ENCODE results near the gene AP2M1. TPM values are rescaled to one million over a fixed set of nuclear protein-coding genes. Genes with fewer than 3 reads are reported as not detected.
A peak's percentile ranks its signal among the peaks of the same experiment; 100 is the strongest.

AP2M1 gene
- total RNA-seq, 1 donor from 2014 or later, result 262 TPM

GRCh38 chr3:184223946-184224345, 49.3 kb downstream of the AP2M1 start:
- FAIRE-seq (peak; percentile 18), DNase-seq (ENCODE audit: low read depth) (no peak)
- no peaks in the 10 kb centered on the region for H3K36me3 ChIP-seq (ENCODE audit: control insufficient read depth, insufficient read depth, low read length)
- H3K27me3 ChIP-seq (ENCODE audit: control insufficient read depth, insufficient read depth, low read length), result peaks cover 14% of the 10 kb centered on the region
- TF ChIP-seq, protein P1, sequence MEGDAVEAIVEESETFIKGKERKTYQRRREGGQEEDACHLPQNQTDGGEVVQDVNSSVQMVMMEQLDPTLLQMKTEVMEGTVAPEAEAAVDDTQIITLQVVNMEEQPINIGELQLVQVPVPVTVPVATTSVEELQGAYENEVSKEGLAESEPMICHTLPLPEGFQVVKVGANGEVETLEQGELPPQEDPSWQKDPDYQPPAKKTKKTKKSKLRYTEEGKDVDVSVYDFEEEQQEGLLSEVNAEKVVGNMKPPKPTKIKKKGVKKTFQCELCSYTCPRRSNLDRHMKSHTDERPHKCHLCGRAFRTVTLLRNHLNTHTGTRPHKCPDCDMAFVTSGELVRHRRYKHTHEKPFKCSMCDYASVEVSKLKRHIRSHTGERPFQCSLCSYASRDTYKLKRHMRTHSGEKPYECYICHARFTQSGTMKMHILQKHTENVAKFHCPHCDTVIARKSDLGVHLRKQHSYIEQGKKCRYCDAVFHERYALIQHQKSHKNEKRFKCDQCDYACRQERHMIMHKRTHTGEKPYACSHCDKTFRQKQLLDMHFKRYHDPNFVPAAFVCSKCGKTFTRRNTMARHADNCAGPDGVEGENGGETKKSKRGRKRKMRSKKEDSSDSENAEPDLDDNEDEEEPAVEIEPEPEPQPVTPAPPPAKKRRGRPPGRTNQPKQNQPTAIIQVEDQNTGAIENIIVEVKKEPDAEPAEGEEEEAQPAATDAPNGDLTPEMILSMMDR (IDR thresholded peaks at IDR 0.05; ENCODE audit: insufficient read depth, low read length, severe bottlenecking), result no peak
- H3K4me3 ChIP-seq (ENCODE audit: low read depth, low read length), result no peak overlapping the region

DNA sequence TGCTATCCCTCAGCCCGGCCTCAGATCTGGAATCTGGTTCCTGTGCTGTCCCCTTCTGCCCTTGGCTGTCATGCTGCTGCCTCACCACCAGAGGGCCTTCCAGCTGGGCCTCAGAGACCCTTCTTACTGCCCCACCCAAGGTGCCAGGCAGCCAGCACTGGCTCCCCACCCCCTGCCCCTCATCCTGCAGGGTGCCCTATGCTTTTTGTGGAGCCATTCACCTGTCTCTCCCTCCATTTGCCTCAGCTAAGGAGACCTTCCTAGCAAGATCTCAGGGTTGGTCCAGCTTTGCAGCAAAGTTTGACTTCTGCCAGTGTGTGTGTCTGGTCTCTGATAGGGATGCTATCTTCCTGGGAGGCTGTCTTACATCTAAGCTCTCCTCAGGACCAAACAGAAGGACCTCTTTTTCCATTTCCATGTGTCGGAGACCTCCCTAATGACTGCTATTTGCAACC, 52.9 kb downstream of the AP2M1 start:
- TF ChIP-seq, protein P1 (IDR thresholded peaks at IDR 0.05; ENCODE audit: insufficient read depth, low read length, severe bottlenecking), result peak; percentile 90
- DNase-seq (ENCODE audit: low read depth) (peak; percentile 33), FAIRE-seq (peak; percentile 7)
- H3K4me3 ChIP-seq (ENCODE audit: low read depth, low read length), result no peak overlapping the region
- H3K27me3 ChIP-seq (ENCODE audit: control insufficient read depth, insufficient read depth, low read length), result peaks cover 34% of the 10 kb centered on the region
- H3K36me3 ChIP-seq (ENCODE audit: control insufficient read depth, insufficient read depth, low read length), result no peaks in the 10 kb centered on the region

- Histone ChIP-seq H3K36me3 (ENCODE audit: control insufficient read depth, insufficient read depth, low read length) (no peaks in the 10 kb centered on the region), H3K4me3 (ENCODE audit: low read depth, low read length) (no peak overlapping the region), H3K27me3 (ENCODE audit: control insufficient read depth, insufficient read depth, low read length) (peaks cover 36% of the 10 kb centered on the region)
- no peak for DNase-seq (ENCODE audit: low read depth)
- TF ChIP-seq, protein P1 (IDR thresholded peaks at IDR 0.05; ENCODE audit: insufficient read depth, low read length, severe bottlenecking), result no peak
- peak; percentile 77 for FAIRE-seq
Observed at GRCh38 chr3:184228376-184229137, 53.9 kb downstream of the AP2M1 start.

GRCh38 chr3:184229394-184230080, 54.9 kb downstream of the AP2M1 start, which contains the start of gene VWA5B2:
Gene VWA5B2, plus strand, starts transcription at chr3:184229585. Its CDS starts 944 bp downstream, at chr3:184230529.
- DNase-seq (ENCODE audit: low read depth), result peak; percentile 8
- no peaks in the 10 kb centered on the region for H3K36me3 ChIP-seq (ENCODE audit: control insufficient read depth, insufficient read depth, low read length)
- no peak for FAIRE-seq
- no peak within 1 kb of the TSS for H3K4me3 ChIP-seq (ENCODE audit: low read depth, low read length)
- peaks cover 36% of the 10 kb centered on the region for H3K27me3 ChIP-seq (ENCODE audit: control insufficient read depth, insufficient read depth, low read length)
- TF ChIP-seq, protein P1 (IDR thresholded peaks at IDR 0.05; ENCODE audit: insufficient read depth, low read length, severe bottlenecking), result no peak

DNA sequence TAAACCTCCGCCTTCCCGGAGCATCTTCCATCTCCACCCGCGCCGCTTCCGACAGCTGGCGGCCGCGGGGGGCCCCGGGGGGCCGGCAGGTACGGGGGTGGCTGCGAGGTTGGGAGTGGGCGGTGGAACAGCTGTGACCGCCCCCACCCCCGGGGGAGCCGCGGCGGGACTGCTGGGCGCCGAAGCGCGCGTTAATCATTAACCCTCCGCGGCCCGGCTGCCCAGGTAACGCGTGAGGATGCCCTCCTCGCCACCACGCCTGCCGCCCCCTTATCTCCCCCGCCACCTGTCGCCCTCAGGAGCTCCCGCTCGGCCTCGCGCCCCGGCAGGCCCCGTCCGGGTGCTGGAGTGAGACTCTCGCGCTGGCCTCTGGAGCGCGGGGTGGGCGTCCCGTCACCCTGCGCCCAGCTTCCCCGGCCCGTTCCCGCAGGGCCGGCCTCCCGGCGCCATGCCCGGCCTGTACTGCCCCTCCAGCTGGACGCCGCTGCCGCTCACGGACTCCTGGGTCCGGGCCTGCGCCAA, 55.5 kb downstream of the AP2M1 start:
- TF ChIP-seq, protein P1 (IDR thresholded peaks at IDR 0.05; ENCODE audit: insufficient read depth, low read length, severe bottlenecking), result no peak
- Histone ChIP-seq H3K27me3 (ENCODE audit: control insufficient read depth, insufficient read depth, low read length) (peaks cover 36% of the 10 kb centered on the region), H3K36me3 (ENCODE audit: control insufficient read depth, insufficient read depth, low read length) (no peaks in the 10 kb centered on the region), H3K4me3 (ENCODE audit: low read depth, low read length) (no peak overlapping the region)
- FAIRE-seq (no peak), DNase-seq (ENCODE audit: low read depth) (no peak)
